Activated naive CD4-positive, alpha-beta T cell treated with anti-CD3 and anti-CD28 coated beads for 36 hours (primary cell): Measurements from ENCODE around the gene VSX1. TPM values are rescaled to one million over a fixed set of nuclear protein-coding genes. Genes with fewer than 3 reads are reported as not detected.
A peak's percentile ranks its signal among the peaks of the same experiment; 100 is the strongest.

Experiments
- CTCF ChIA-PET: fragments of 350-600 bp; sonication (Branson Sonifier 250); formaldehyde crosslinking; loops from one replicate; lab custom pipeline; 2021; ENCODE audit warnings: antibody characterized with exemption; lab: Charles Lee
- DNase-seq: peaks from one replicate; pipeline ENCODE4 v3.0.0-alpha.2; 2020
- H3K27ac Mint-ChIP-seq: one replicate; pipeline ENCODE4 v1.8.0; 2021; ENCODE audit warnings: mild to moderate bottlenecking, mixed read lengths
- H3K27me3 Mint-ChIP-seq: one replicate; pipeline ENCODE4 v1.8.0; 2021; ENCODE audit warnings: low read depth, mixed read lengths
- H3K36me3 Mint-ChIP-seq: one replicate; pipeline ENCODE4 v1.8.0; 2021; ENCODE audit warnings: low read depth, mixed read lengths
- H3K4me1 Mint-ChIP-seq: one replicate; pipeline ENCODE4 v1.8.0; 2021; ENCODE audit warnings: low read depth, mixed read lengths
- H3K4me3 Mint-ChIP-seq: one replicate; pipeline ENCODE4 v1.8.0; 2021; ENCODE audit warnings: mild to moderate bottlenecking, moderate library complexity, mixed read lengths
- H3K9me3 Mint-ChIP-seq: one replicate; pipeline ENCODE4 v1.8.0; 2021; ENCODE audit warnings: mixed read lengths
- intact Hi-C: fragments of 100-400 bp; cut with micrococcal nuclease; formaldehyde crosslinking; loops from one replicate; pipeline ENCODE4 v1.15.1; 2023
- total RNA-seq, 2 experiments: library from RNA; stranded (reverse); gene quantifications; one replicate each; pipeline ENCODE4 v1.2.3, GENCODE V29; 2021

Gene VSX1
- total RNA-seq, 2 experiments from 2014 or later: not detected

DNA sequence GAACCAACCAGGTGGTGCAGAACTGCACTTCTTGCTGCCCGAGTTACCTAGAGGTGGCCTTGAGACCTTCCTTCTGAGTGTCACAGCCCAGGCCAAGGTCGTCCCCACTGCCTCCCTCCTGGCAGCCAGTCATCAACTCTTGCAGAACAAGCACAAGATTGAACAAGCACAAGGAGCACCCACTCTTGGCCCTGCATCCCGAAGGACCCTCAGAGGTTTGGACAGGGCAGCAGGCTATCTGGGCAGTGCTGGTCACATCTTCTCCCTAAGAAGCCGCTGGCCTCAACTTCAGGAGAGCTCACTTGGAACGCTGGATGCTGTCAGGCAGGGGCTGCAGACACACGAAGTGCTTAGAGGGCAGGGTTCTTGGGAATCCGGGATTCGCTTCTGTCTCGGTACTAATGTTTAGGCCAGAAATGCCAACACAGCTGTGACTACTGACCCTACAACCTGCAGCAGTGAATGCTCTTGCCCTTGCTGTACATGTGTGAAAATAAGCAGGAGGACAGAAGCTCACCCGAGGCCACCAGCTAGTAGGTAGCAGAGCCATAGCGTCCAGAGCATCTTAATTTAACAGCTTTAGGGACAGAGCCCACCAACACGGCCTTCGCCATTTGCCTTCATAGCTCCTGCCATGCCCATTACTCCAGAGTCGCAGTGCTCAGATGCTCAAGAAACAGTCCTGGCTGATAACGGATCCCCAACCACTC is 20.0 kb downstream of the VSX1 start:
- DNase-seq: no peak
- H3K36me3 Mint-ChIP-seq: no peaks in the 10 kb centered on the region
- H3K27me3 Mint-ChIP-seq: peaks cover 3% of the 10 kb centered on the region
- H3K4me1 Mint-ChIP-seq: peaks cover 5% of the 10 kb centered on the region
- H3K4me3 Mint-ChIP-seq: no peak overlapping the region
- intact Hi-C loops: no loop called here
- CTCF ChIA-PET: interaction anchor here (0.5 to 4.9 kb wide), 6 partner anchors 40 to 338 kb away, joined by 3 to 105 read pairs (median 3); no protein-coding TSS in a partner anchor
- H3K27ac Mint-ChIP-seq: no peak overlapping the region
- H3K9me3 Mint-ChIP-seq: no peaks in the 10 kb centered on the region

DNA sequence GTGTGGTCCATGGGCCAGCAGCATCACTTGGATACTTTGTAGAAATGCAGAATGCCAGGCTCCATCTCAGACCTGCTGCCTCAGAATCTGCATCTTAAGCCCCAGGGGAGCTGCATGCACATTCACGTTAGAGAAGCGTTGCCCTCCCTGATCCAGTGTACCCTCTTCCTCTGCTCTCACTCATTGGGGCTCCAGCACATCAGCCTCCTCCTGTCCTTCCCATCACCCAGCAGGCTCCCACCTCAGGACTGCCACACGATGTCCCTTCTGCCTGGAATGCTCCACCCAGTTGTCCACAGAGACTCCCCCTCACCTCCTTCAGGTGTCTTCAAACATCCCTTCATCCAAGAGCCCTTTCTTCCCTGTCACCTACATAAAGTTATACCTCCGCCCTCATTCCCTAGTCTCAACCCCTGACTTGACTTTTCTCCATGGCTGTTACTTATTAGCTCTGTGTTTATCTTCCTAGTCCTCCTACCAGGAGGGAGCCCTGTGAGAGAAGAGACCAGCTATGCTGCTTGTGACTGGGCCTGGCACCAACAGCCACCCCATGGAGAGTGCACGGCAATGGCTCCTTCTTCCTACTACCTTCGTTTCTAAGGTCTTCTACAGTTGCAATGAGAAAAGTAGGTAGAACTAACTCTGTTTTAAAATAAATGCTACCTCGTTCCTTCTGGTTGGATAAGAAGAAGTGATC is 20.7 kb downstream of the VSX1 start:
- Mint-ChIP-seq H3K27me3 (peaks cover 3% of the 10 kb centered on the region), H3K9me3 (no peaks in the 10 kb centered on the region), H3K4me3 (no peak overlapping the region), H3K27ac (no peak overlapping the region), H3K36me3 (no peaks in the 10 kb centered on the region), H3K4me1 (peaks cover 8% of the 10 kb centered on the region)
- CTCF ChIA-PET: interaction anchor here (1.6 to 4.9 kb wide), 2 partner anchors 64 to 73 kb away, joined by 3 to 105 read pairs; no protein-coding TSS in a partner anchor
- no peak for DNase-seq
- intact Hi-C loops: no loop called here

DNA sequence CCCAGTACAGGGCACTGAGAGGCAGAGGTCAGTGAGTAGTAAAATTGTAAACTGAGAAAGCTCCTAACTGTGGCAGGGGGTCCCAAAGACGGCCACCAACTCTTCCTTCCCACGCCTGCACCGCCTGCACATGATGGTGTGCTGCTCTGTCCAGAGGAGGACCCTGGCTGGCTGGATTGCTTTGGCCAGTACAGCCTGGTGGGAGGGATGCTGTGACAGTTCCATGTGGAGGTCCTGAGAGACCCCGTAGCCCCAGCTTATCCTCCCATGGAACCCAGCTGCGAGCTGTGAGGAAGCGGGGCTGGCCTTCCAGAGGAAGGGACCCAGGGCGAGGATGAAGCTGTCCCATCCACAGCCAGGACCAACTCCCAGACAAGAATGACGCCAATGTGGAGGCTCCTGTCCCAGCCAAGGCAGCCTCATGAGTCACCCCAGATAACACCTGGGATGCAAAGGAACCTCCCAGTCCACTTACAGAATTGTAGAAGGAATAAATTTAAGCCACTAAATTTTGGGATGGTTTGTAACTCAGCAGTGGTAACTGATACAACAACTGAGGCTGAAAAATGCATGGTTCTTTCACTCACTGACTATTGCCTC is 22.0 kb downstream of the VSX1 start:
- no peak overlapping the region for H3K4me3 Mint-ChIP-seq
- H3K27me3 Mint-ChIP-seq: no peaks in the 10 kb centered on the region

DNA sequence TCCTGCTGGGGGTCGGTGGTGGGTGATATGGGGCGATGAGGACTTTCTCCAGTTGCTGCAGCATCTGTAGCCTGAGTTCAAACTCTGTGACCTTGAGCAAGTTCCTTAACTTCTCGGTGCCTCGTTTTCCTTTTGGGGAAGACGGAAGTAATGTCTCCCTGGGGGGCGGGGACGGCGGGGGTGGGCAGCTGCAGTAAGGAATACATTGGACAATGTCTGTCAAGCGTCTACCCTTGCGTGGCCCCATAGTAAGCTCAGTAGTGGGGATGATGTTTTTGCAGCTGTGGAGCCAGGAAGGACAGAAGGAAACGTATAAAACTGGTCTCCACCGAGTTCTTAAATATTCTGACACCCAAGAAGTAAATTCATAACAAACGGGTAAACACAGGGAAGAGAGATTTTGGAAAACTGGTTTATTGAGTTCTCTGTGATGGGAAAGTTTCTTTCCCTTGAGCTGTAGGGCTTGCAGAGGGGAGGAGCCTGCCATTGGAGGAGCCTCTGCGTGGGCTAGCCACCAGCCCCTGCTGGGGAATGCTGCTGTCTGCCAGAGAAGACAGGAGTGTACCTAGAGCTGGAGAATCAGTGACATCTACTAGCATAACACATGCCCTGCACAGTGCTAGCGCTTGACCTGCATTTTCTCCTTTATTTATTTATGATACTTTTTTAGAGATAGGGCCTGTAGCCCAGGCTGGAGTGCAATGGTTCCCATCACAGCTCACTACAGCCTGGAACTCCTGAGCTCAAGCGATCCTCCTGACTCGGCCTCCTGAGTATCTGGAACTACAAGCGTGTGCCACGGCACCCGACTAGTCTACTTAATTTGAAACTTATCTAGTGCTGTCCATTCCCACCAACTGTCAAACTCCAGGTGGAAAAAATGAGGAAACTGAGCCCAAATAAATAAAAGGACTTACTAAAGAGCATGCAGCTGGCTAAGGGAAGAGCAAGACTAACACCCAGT is 22.8 kb downstream of the VSX1 start:
- H3K4me1 Mint-ChIP-seq: peaks cover 28% of the 10 kb centered on the region
- H3K9me3 Mint-ChIP-seq: no peaks in the 10 kb centered on the region
- intact Hi-C loops: loop anchor here (1.0 to 10.0 kb wide), 4 partner anchors 31 to 1694 kb away; partner anchors contain the start of genes GINS1 and GZF1
- no peaks in the 10 kb centered on the region for H3K36me3 Mint-ChIP-seq
- CTCF ChIA-PET: interaction anchor here (0.6 to 2.8 kb wide), 3 partner anchors 21 to 679 kb away, joined by 3 to 24 read pairs (median 3); no protein-coding TSS in a partner anchor
- no peaks in the 10 kb centered on the region for H3K27me3 Mint-ChIP-seq
- peak overlapping the region; percentile 72 for H3K4me3 Mint-ChIP-seq
- H3K27ac Mint-ChIP-seq: no peak overlapping the region
- no peak for DNase-seq

More for the DNA sequence above, 22.0 kb downstream of the VSX1 start:
- CTCF ChIA-PET: interaction anchor here (1.4 to 2.8 kb wide), 2 partner anchors 22 to 65 kb away, joined by 3 to 24 read pairs; no protein-coding TSS in a partner anchor
- no peak overlapping the region for H3K27ac Mint-ChIP-seq
- H3K4me1 Mint-ChIP-seq: peaks cover 19% of the 10 kb centered on the region
- H3K9me3 Mint-ChIP-seq: no peaks in the 10 kb centered on the region
- DNase-seq: no peak
- no peaks in the 10 kb centered on the region for H3K36me3 Mint-ChIP-seq
- intact Hi-C loops: loop anchor here (5.0 to 10.0 kb wide), 2 partner anchors 347 to 1695 kb away; partner anchors contain the start of genes GINS1 and GZF1

DNA sequence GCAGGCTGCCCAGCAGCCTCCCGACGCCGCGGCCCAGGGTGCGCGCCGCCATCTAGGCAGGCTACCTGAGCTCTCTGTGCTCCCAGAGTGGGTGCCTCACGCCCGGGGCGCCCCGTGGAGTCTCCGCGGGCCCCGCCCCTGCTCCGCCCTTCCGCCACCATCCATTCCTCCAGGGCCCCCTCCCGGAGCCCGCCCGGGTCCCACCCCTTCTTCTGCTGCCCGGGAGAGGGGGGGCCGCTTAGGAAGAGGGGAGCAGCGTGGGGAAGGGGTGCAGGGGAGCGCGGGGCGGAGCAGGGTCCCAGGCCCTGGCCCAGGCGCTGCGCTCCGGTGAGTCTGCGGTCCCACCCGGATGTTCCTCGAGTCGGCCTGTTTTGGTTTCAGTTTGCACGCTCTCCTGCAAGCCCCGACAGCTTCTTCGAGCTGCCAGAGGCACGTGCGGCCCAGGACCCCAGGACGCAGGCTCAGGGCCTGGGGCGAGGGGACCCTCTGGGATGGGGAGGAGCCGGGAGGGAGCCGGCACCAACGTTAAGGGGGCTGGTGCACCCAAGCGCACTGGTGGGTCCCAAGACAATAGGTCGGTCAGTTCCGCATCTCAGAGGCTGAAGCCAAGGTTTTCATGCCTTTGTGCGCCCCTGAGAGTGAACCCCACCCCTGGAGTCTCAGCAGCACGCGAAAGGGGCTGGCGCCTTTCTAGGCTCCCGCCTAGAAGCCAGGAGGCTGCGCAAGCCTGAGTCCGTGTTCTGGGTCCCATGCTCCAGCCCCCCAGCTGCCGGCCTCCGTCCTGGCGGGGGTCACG is 23.7 kb downstream of the VSX1 start, which contains the start of gene ACSS1:
Gene ACSS1 (minus strand): TSS at position 89 of the 796 bp plus-strand sequence. CDS start 37 bp downstream, at position 52.
- peak within 1 kb of the TSS; percentile 72 for H3K4me3 Mint-ChIP-seq
- no peaks in the 10 kb centered on the region for H3K9me3 Mint-ChIP-seq
- H3K36me3 Mint-ChIP-seq: no peaks in the 10 kb centered on the region
- DNase-seq: peak; percentile 80
- intact Hi-C loops: loop anchor here (1.0 to 10.0 kb wide), 4 partner anchors 32 to 1693 kb away; partner anchors contain the start of genes GINS1 and GZF1
- peak within 1 kb of the TSS; percentile 72 for H3K27ac Mint-ChIP-seq
- CTCF ChIA-PET: interaction anchor here (0.6 to 2.8 kb wide), 3 partner anchors 20 to 680 kb away, joined by 3 to 24 read pairs (median 3); no protein-coding TSS in a partner anchor
- peaks cover 37% of the 10 kb centered on the region for H3K4me1 Mint-ChIP-seq
- H3K27me3 Mint-ChIP-seq: no peaks in the 10 kb centered on the region

DNA sequence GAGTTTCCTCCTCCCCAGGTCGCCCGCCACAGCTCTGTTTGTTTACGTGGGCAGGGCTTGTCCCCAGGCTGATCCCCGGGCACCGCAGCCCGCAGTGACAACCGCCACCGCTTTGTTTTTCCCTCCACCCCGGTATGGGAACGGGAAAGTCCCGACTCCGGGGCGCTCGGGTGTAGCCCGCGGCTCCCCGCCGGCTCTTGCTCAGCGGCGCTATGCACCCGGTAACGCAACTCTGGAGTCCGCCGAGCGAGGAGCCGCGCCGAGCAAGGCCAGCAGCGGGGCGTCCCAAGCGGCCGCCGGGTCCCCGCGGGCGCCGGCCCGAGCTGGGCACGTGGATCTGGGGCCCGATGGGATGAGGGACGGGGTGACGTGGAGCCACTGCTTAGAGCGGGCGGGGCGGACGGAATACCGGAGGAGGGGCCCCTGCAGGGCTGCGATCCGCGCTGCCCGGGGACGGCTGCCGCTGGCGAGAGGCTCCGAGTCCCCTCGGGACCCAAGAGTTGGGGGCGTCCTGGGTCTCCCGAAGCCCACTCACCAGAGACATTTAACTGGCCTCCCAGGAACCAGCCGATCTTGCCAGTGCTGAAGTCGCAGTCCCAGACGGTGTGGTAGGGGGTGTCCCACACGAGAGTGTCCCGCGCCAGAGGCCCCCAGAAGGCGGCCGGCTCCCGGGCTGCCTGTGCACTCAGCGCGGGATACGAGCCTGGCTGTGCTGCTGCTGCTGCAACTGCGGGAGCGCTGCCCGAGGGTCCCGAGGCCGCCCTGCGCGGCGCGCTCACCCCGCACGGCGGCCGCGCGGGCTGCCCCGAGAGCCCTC is 24.5 kb downstream of the VSX1 start:
- Mint-ChIP-seq H3K4me1 (peaks cover 45% of the 10 kb centered on the region), H3K4me3 (peak overlapping the region; percentile 71), H3K36me3 (no peaks in the 10 kb centered on the region), H3K27ac (peak overlapping the region; percentile 72), H3K27me3 (no peaks in the 10 kb centered on the region), H3K9me3 (no peaks in the 10 kb centered on the region)
- peak; percentile 88 for DNase-seq
- CTCF ChIA-PET: interaction anchor here (2.8 kb wide), 1 partner anchor 63 kb away, joined by 24 read pairs; no protein-coding TSS in a partner anchor
- intact Hi-C loops: loop anchor here (1.0 to 10.0 kb wide), 9 partner anchors 21 to 1693 kb away; partner anchors contain the start of genes APMAP, CST7, ENTPD6 and GINS1

DNA sequence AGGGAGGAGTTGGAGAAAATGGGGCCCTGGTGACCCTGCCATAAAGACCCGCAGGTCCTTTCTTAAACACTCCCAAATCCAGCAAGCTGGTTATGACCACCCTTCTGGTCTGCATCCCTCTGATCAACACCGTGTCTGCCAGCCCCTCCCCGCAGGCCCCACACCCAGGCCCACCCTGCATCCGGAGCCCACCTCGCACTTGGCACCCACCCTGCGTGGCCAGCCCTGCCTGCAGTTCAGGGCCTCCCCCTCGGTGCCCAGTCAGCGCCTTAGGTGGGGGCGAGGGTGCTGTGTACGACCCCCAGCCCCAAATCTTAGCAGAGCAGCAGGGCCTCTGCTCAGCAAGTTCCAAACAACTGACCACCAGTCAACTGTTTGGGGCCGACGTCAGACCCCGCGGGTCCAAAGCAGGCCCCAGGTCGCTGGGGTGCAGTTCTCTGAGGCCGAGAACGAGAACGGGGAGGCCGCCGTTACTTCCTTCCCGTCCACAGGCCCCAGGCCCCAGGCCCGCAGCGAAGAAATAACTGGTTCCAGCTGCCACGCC is 25.2 kb downstream of the VSX1 start:
- CTCF ChIA-PET: no interaction called here
- intact Hi-C loops: loop anchor here (1.0 to 10.0 kb wide), 7 partner anchors 20 to 1692 kb away; partner anchors contain the start of genes APMAP, CST7, ENTPD6 and GINS1

DNA sequence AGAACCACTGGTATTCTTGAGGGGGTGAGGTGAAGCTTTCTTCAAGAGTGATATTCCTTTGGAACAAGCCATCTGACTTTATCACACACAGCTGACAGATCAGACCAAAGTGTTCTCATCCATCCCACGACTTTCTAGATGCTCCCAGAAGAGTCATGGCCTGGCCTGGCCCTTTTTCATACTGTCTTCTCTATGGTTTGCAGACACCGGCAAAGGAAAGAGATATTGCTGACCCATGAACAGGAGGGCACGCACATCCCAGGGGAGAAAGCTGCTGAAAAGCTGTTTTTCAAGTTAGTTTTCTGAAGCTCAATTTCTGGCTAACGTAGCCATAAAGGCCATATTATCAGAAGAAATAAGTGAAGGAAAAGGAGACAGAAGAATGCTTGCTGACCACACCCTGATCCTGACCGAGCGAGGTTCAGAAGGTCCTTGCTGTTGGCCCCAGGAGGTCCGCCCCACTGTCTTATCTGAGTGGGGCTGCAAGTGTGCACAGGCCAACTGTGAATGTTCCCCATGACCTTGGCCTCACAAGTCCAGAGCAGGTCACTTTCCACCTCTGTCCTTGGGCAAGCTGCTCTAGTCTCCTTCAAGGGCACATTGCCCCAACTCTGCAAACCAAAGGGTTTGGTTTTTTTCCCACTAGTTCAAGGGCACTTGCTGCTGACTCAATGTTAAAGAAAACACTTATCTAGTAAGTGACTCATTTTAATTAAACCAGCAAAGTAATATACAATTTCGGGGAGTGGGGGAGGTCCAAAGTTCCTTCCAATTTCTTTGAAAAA is 26.0 kb downstream of the VSX1 start:
- CTCF ChIA-PET: interaction anchor here (0.6 to 1.4 kb wide), 2 partner anchors 34 to 62 kb away, joined by 3 to 4 read pairs; no protein-coding TSS in a partner anchor
- no peaks in the 10 kb centered on the region for H3K36me3 Mint-ChIP-seq
- peak; percentile 22 for DNase-seq
- intact Hi-C loops: loop anchor here (2.0 to 10.0 kb wide), 3 partner anchors 191 to 1691 kb away; partner anchors contain the start of genes GINS1 and GZF1
- no peaks in the 10 kb centered on the region for H3K9me3 Mint-ChIP-seq
- peak overlapping the region; percentile 72 for H3K27ac Mint-ChIP-seq
- no peaks in the 10 kb centered on the region for H3K27me3 Mint-ChIP-seq
- peak overlapping the region; percentile 71 for H3K4me3 Mint-ChIP-seq
- H3K4me1 Mint-ChIP-seq: peaks cover 57% of the 10 kb centered on the region

More for the DNA sequence above, 25.2 kb downstream of the VSX1 start:
- no peak for DNase-seq
- H3K36me3 Mint-ChIP-seq: no peaks in the 10 kb centered on the region
- H3K4me1 Mint-ChIP-seq: peaks cover 51% of the 10 kb centered on the region
- peak overlapping the region; percentile 71 for H3K4me3 Mint-ChIP-seq
- H3K9me3 Mint-ChIP-seq: no peaks in the 10 kb centered on the region
- H3K27me3 Mint-ChIP-seq: no peaks in the 10 kb centered on the region
- H3K27ac Mint-ChIP-seq: peak overlapping the region; percentile 72
